ENCODE results near the gene PPP1R1C.

The PPP1R1C gene

DNA sequence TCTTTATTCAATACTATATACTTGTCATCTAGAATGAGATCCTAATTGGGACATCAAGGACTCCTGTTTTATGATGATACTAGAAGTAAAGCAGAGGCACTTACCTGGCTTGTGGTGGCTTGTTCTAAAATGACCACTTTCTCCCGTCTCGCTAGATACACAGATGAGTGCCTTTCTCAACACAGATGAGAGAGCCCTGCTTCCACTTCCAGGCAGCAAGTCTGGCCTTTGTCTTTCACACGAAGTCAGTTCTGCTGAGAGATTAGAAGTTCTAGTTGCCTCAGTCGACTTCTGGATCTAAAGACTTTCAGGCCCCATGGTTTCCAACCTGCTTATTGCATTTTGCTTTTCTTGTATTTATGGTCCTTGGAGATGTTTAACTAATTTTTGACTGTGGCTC is 70.3 kb downstream of the PPP1R1C start:
- TF ChIP-seq, protein P1, sequence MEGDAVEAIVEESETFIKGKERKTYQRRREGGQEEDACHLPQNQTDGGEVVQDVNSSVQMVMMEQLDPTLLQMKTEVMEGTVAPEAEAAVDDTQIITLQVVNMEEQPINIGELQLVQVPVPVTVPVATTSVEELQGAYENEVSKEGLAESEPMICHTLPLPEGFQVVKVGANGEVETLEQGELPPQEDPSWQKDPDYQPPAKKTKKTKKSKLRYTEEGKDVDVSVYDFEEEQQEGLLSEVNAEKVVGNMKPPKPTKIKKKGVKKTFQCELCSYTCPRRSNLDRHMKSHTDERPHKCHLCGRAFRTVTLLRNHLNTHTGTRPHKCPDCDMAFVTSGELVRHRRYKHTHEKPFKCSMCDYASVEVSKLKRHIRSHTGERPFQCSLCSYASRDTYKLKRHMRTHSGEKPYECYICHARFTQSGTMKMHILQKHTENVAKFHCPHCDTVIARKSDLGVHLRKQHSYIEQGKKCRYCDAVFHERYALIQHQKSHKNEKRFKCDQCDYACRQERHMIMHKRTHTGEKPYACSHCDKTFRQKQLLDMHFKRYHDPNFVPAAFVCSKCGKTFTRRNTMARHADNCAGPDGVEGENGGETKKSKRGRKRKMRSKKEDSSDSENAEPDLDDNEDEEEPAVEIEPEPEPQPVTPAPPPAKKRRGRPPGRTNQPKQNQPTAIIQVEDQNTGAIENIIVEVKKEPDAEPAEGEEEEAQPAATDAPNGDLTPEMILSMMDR (IDR thresholded peaks at IDR 0.05; ENCODE audit: borderline replicate concordance, control extremely low read depth, extremely low read depth, insufficient read depth, missing control alignments) = no peak
- no peak for DNase-seq (ENCODE audit: low spot score)
- in situ Hi-C loops (cut with MboI; ENCODE audit: low sequenced_read_pairs, unreplicated experiment) = no loop called here

DNA sequence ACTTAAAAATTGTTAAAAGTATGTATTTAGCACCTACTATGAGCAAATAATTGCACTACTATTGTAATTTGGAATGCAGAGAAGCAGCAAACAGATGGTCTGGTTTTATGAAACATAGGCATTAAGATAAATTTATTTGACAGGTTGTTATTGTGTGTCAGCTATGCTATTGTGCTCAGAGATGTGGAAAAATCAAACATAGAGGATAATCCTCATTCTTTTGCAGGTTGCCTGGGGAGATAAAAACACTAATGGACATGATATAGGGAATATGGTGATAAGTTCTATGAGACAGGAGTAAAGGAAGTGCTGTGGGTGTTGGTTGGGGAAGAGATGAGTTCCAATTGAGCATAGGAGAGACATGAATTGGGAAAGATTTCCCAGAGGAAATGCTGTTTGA is 71.3 kb downstream of the PPP1R1C start:
- TF ChIP-seq, protein P1 (IDR thresholded peaks at IDR 0.05; ENCODE audit: borderline replicate concordance, control extremely low read depth, extremely low read depth, insufficient read depth, missing control alignments) = no peak

DNA sequence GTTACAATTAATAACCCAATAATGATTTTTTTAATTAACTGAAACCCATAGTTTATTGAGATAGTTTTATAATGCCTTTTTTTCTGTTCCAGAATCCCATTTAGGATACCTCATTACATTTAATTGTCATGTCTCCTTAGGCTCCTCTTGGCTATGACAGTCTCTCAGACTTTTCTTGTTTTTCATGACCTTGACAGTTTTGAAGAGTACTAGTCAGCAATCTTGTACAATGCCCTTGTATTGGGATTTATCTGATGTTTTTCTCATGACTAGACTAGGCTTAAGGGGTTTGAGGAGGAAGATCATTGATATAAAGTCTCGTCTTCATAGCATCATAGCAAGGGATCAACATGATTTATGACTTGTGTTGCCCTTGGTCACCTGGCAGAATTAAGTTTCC is 72.4 kb downstream of the PPP1R1C start:
- DNase-seq (ENCODE audit: low spot score) = no peak
- in situ Hi-C loops (cut with MboI; ENCODE audit: low sequenced_read_pairs, unreplicated experiment) = no loop called here
- TF ChIP-seq, protein P1 (IDR thresholded peaks at IDR 0.05; ENCODE audit: borderline replicate concordance, control extremely low read depth, extremely low read depth, insufficient read depth, missing control alignments) = no peak

More for the DNA sequence above, 71.3 kb downstream of the PPP1R1C start:
- in situ Hi-C loops (cut with MboI; ENCODE audit: low sequenced_read_pairs, unreplicated experiment) = no loop called here
- no peak for DNase-seq (ENCODE audit: low spot score)

DNA sequence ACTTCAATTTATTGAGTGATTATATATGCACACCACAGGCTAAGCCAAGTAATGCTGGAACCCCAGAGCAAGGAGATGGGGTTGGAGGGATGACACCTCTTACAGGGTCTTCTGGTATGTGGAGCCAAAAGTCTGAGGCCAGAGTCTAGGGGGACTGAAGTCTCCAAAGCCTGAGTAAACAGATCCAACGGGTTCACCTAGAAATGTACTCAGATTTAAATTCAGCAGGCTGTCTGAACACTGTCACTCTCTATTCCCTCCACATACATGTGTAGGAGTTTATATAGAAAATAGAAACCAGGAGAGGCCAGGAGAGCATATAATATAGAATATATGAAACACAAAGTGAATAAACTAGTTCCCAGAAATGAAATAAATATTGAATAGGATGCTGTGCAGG is 76.1 kb downstream of the PPP1R1C start:
- TF ChIP-seq, protein P1 (IDR thresholded peaks at IDR 0.05; ENCODE audit: borderline replicate concordance, control extremely low read depth, extremely low read depth, insufficient read depth, missing control alignments) = no peak
- no peak for DNase-seq (ENCODE audit: low spot score)
- in situ Hi-C loops (cut with MboI; ENCODE audit: low sequenced_read_pairs, unreplicated experiment) = no loop called here

DNA sequence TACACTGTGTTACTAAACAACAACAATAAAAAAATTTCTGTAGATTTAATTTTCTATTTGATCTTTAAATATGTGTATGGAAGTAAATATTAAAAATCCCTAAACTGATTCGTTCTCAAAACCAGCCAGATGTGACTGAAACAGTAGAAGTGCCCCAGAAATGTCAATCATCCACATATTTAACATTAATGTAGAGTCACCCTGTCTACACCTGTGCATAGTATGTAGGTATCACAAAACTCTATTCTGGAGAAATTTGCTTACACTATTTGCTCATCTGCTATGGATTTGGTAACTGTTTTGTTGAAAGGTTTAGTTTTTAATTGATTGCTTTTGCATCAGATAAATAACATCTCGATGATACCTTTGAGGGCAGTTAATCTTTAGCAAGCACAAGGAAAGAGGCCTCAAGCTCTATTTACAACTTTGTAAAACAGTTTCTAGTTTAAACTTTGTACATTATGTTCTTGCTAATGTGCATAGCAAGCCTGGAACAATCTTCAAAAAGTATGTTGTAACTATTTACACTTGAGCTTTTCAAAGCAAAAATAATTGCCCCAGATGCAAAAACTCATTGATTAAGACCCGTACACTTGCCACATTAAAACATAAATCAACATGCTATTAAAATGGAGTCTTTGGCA is 76.8 kb downstream of the PPP1R1C start:
- no peak for DNase-seq (ENCODE audit: low spot score)
- TF ChIP-seq, protein P1 (IDR thresholded peaks at IDR 0.05; ENCODE audit: borderline replicate concordance, control extremely low read depth, extremely low read depth, insufficient read depth, missing control alignments) = no peak
- in situ Hi-C loops (cut with MboI; ENCODE audit: low sequenced_read_pairs, unreplicated experiment) = no loop called here

DNA sequence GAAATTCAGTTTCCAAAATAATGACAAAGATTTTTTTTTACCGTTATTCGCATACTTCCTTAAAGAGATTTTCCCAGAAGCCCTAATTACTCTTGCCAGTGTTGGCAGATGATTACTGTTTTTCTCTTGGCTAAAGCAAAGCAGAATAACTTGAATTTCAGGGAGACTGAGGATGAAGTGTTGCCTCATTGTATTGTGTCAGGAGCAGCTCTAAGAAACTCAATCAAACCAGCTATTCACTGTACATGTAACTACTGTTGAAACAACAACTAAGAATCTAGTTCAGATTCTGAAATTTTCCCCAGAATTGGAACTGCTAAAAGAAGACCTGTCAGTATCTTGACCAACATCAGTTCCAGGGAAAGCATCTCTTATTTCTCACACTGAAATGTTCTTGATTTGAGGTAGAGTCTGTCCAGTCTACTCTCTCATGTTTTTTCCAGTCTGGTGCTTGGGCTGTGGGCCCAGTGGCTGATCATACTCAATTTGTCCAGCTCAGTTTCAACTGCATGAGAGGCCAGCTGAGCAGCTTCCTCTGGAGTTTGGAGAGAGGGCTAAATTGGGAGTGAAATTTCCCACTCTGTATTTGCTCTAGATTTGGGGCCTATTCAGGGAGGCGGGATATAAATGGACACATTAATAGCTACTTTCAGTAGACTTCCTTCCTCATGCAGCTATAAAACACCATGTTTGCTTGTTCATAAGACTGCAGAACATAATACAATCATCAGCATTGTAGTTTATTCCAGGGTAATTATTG is 78.5 kb downstream of the PPP1R1C start:
- in situ Hi-C loops (cut with MboI; ENCODE audit: low sequenced_read_pairs, unreplicated experiment) = no loop called here
- TF ChIP-seq, protein P1 (IDR thresholded peaks at IDR 0.05; ENCODE audit: borderline replicate concordance, control extremely low read depth, extremely low read depth, insufficient read depth, missing control alignments) = no peak
- no peak for DNase-seq (ENCODE audit: low spot score)
